Mesenchymal stem cell (in vitro differentiated cells and primary cell): ENCODE results near the gene SLC51B.

ENCODE experiments used
- DNase-seq: peaks from one replicate; pipeline ENCODE4 v3.0.0-alpha.2; 2013
- H2AFZ ChIP-seq: one replicate; pipeline ENCODE4 v1.6.1; 2013; ENCODE audit warnings: low read depth, mild to moderate bottlenecking, control low read depth, inconsistent platforms, low read length, moderate library complexity
- H2AK5ac ChIP-seq: 2 replicates; pipeline ENCODE4 v1.6.1; 2013; ENCODE audit warnings: low read length, moderate library complexity, mild to moderate bottlenecking, inconsistent platforms; ENCODE audit not compliant: severe bottlenecking
- H2BK120ac ChIP-seq: one replicate; pipeline ENCODE4 v1.6.1; 2013; ENCODE audit warnings: low read depth, mild to moderate bottlenecking, inconsistent platforms, low read length, moderate library complexity
- H2BK12ac ChIP-seq, 2 experiments: one replicate each; pipeline ENCODE4 v1.6.1; 2013; ENCODE audit warnings: inconsistent platforms in 2 of 2, low read length in 2 of 2, mild to moderate bottlenecking in 2 of 2, moderate library complexity in 2 of 2, control low read depth in 1 of 2
- H2BK15ac ChIP-seq: one replicate; pipeline ENCODE4 v1.6.1; 2013; ENCODE audit warnings: mild to moderate bottlenecking, low read depth, inconsistent platforms; ENCODE audit not compliant: poor library complexity, severe bottlenecking
- H2BK5ac ChIP-seq: 2 replicates; pipeline ENCODE4 v1.6.1; 2013; ENCODE audit warnings: low read depth, mild to moderate bottlenecking, low read length, control low read depth, inconsistent platforms; ENCODE audit not compliant: poor library complexity, severe bottlenecking
- H3K14ac ChIP-seq, 2 experiments: one replicate each; pipeline ENCODE4 v1.6.1; 2013; ENCODE audit warnings: inconsistent platforms in 2 of 2, low read length in 2 of 2, control low read depth in 1 of 2, mild to moderate bottlenecking in 1 of 2, moderate library complexity in 1 of 2
- H3K18ac ChIP-seq, 2 experiments: one replicate each; pipeline ENCODE4 v1.6.1; 2013; ENCODE audit warnings: inconsistent platforms in 2 of 2, low read length in 2 of 2, control low read depth in 1 of 2, low read depth in 1 of 2, mild to moderate bottlenecking in 1 of 2
- H3K23ac ChIP-seq, 2 experiments: one replicate each; pipeline ENCODE4 v1.6.1; 2013; ENCODE audit warnings: inconsistent platforms in 2 of 2, low read length in 2 of 2, mild to moderate bottlenecking in 2 of 2, moderate library complexity in 2 of 2, control low read depth in 1 of 2
- H3K27ac ChIP-seq: 2 replicates; pipeline ENCODE4 v1.5.1; 2013; ENCODE audit warnings: mild to moderate bottlenecking, moderate library complexity, low read length, control low read depth, inconsistent platforms; ENCODE audit not compliant: poor library complexity, severe bottlenecking
- H3K27me3 ChIP-seq, 2 experiments: 2 replicates each; pipeline versions ENCODE4 v1.6.1 to v1.7.0; 2013; ENCODE audit warnings: low read length in 2 of 2, mild to moderate bottlenecking in 2 of 2, moderate library complexity in 2 of 2, control low read depth in 1 of 2, inconsistent platforms in 1 of 2; ENCODE audit not compliant: control insufficient read depth in 1 of 2, insufficient read depth in 1 of 2
- H3K36me3 ChIP-seq, 2 experiments: 2 replicates each; pipeline versions ENCODE4 v1.6.1 to v1.7.0; 2013; ENCODE audit warnings: low read length in 2 of 2, control low read depth in 1 of 2, inconsistent platforms in 1 of 2, low read depth in 1 of 2, mild to moderate bottlenecking in 1 of 2; ENCODE audit not compliant: insufficient read depth in 2 of 2, control insufficient read depth in 1 of 2
- H3K4ac ChIP-seq, 2 experiments: one replicate each; pipeline ENCODE4 v1.6.1; 2013; ENCODE audit warnings: inconsistent platforms in 2 of 2, low read length in 2 of 2, mild to moderate bottlenecking in 2 of 2, moderate library complexity in 2 of 2, control low read depth in 1 of 2, low read depth in 1 of 2
- H3K4me1 ChIP-seq: 2 replicates; pipeline ENCODE4 v1.6.1; 2013; ENCODE audit warnings: low read depth, low read length, control low read depth; ENCODE audit not compliant: control insufficient read depth, insufficient read depth
- H3K4me2 ChIP-seq: 2 replicates; pipeline ENCODE4 v1.6.1; 2013; ENCODE audit warnings: low read length, mild to moderate bottlenecking, inconsistent platforms; ENCODE audit not compliant: poor library complexity, severe bottlenecking
- H3K4me3 ChIP-seq, 2 experiments: 2 replicates each; pipeline versions ENCODE4 v1.5.1 to v1.7.0; 2013; ENCODE audit warnings: low read length in 2 of 2, mild to moderate bottlenecking in 2 of 2, control low read depth in 1 of 2, low read depth in 1 of 2; ENCODE audit not compliant: insufficient read depth in 1 of 2
- H3K79me1 ChIP-seq: replicated peaks from 2 replicates; pipeline ENCODE4 v1.6.1; 2013; ENCODE audit warnings: mild to moderate bottlenecking, control low read depth, low read length, inconsistent platforms; ENCODE audit not compliant: poor library complexity, severe bottlenecking
- H3K9ac ChIP-seq: 2 replicates; pipeline ENCODE4 v1.7.0; 2013; ENCODE audit warnings: mild to moderate bottlenecking, low read length, moderate library complexity
- H3K9me3 ChIP-seq: 2 replicates; pipeline ENCODE4 v1.7.0; 2013; ENCODE audit warnings: mild to moderate bottlenecking, low read length; ENCODE audit not compliant: control insufficient read depth
- H4K8ac ChIP-seq: one replicate; pipeline ENCODE4 v1.6.1; 2013; ENCODE audit warnings: inconsistent platforms, mild to moderate bottlenecking, low read length, moderate library complexity
- H4K91ac ChIP-seq: one replicate; pipeline ENCODE4 v1.6.1; 2013; ENCODE audit warnings: mild to moderate bottlenecking, low read length, inconsistent platforms
- WGBS: methylation state at CpG from one replicate; pipeline ENCODE4 v1.1.7; 2013; ENCODE audit warnings: mixed read lengths; 5-methylcytosine and 5-hydroxymethylcytosine counted together

SLC51B gene

DNA sequence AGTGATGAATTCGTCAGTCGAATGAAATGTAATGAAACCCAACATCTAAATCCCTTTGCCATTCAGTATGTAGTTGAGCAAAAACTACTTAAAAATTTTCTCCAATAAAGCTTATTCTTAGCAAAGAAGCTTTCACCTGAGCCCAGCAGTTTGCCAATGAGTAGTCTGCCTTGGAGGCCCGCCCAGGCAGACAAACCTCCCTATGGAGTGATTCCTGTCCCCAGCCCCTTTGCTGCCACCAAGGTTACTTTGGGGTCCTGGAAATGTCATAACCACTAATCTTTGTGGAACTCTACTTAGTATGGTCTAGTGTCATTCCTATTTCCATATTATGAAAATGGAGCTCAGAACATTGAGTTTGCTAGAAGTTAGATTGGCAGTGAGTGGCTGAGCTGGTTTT is 57.7 kb downstream of the SLC51B start:
- no peak overlapping the region for H3K4ac ChIP-seq
- H3K4me3 ChIP-seq: no peak overlapping the region
- H4K8ac ChIP-seq: no peak overlapping the region
- H3K23ac ChIP-seq: no peak overlapping the region
- H2BK5ac ChIP-seq: no peak overlapping the region
- H3K9me3 ChIP-seq: no peaks in the 10 kb centered on the region
- H2AFZ ChIP-seq: no peak overlapping the region
- H3K4me2 ChIP-seq: no peak overlapping the region
- no peak overlapping the region for H2BK15ac ChIP-seq
- H3K14ac ChIP-seq: no peak overlapping the region
- peaks cover 6% of the 10 kb centered on the region for H3K4me1 ChIP-seq
- no peak overlapping the region for H3K27ac ChIP-seq
- 96% methylated on average over 3 of the region's 3 CpGs for WGBS
- H2BK120ac ChIP-seq: no peak overlapping the region
- no peak overlapping the region for H2AK5ac ChIP-seq
- H3K18ac ChIP-seq: no peak overlapping the region
- H3K36me3 ChIP-seq: peaks cover 47 to 72% of the 10 kb centered on the region in 2 experiments
- no peaks in the 10 kb centered on the region for H3K27me3 ChIP-seq
- no peak for DNase-seq
- no peak overlapping the region for H4K91ac ChIP-seq
- H2BK12ac ChIP-seq: no peak overlapping the region
- no peaks in the 10 kb centered on the region for H3K79me1 ChIP-seq
- no peak overlapping the region for H3K9ac ChIP-seq
